ENCODE measurements around the gene SLC25A21.

SLC25A21 gene

GRCh38 chr14:36823651-36824050, 348.8 kb downstream of the SLC25A21 start:
- ATAC-seq: no peak
- TF ChIP-seq CSDC2 (CRISPR knock-in tag; IDR thresholded peaks at IDR 0.05) (no peak), SNAI2 (CRISPR knock-in tag; IDR thresholded peaks at IDR 0.05) (no peak), ZNF8 (CRISPR knock-in tag; IDR thresholded peaks at IDR 0.05) (no peak), ZFP3 (CRISPR knock-in tag; IDR thresholded peaks at IDR 0.05) (no peak), ISL1 (CRISPR knock-in tag; IDR thresholded peaks at IDR 0.05) (no peak), OSR1 (CRISPR knock-in tag; IDR thresholded peaks at IDR 0.05) (no peak), ZNF565 (CRISPR knock-in tag; conservative IDR thresholded peaks at IDR 0.05; ENCODE audit: low read depth) (no peak), RARB (CRISPR knock-in tag; IDR thresholded peaks at IDR 0.05) (no peak), ZNF70 (CRISPR knock-in tag; IDR thresholded peaks at IDR 0.05) (no peak), TOX (CRISPR knock-in tag; IDR thresholded peaks at IDR 0.05; ENCODE audit: borderline replicate concordance) (no peak), ZC3H10 (CRISPR knock-in tag; IDR thresholded peaks at IDR 0.05) (no peak), ESRRG (CRISPR knock-in tag; IDR thresholded peaks at IDR 0.05) (no peak), TCF4 (CRISPR knock-in tag; IDR thresholded peaks at IDR 0.05; ENCODE audit: borderline replicate concordance) (no peak), CREB5 (CRISPR knock-in tag; IDR thresholded peaks at IDR 0.05; ENCODE audit: low read depth) (no peak), PATZ1 (CRISPR knock-in tag; IDR thresholded peaks at IDR 0.05; ENCODE audit: borderline replicate concordance) (no peak), PPARA (CRISPR knock-in tag; IDR thresholded peaks at IDR 0.05; ENCODE audit: borderline replicate concordance) (no peak), BACH2 (CRISPR knock-in tag; IDR thresholded peaks at IDR 0.05; ENCODE audit: borderline replicate concordance) (no peak), ARNTL (CRISPR knock-in tag; IDR thresholded peaks at IDR 0.05; ENCODE audit: borderline replicate concordance, low read depth) (no peak)
- TF ChIP-seq, protein P1, sequence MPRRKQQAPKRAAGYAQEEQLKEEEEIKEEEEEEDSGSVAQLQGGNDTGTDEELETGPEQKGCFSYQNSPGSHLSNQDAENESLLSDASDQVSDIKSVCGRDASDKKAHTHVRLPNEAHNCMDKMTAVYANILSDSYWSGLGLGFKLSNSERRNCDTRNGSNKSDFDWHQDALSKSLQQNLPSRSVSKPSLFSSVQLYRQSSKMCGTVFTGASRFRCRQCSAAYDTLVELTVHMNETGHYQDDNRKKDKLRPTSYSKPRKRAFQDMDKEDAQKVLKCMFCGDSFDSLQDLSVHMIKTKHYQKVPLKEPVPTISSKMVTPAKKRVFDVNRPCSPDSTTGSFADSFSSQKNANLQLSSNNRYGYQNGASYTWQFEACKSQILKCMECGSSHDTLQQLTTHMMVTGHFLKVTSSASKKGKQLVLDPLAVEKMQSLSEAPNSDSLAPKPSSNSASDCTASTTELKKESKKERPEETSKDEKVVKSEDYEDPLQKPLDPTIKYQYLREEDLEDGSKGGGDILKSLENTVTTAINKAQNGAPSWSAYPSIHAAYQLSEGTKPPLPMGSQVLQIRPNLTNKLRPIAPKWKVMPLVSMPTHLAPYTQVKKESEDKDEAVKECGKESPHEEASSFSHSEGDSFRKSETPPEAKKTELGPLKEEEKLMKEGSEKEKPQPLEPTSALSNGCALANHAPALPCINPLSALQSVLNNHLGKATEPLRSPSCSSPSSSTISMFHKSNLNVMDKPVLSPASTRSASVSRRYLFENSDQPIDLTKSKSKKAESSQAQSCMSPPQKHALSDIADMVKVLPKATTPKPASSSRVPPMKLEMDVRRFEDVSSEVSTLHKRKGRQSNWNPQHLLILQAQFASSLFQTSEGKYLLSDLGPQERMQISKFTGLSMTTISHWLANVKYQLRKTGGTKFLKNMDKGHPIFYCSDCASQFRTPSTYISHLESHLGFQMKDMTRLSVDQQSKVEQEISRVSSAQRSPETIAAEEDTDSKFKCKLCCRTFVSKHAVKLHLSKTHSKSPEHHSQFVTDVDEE (CRISPR knock-in tag; IDR thresholded peaks at IDR 0.05): no peak

GRCh38 chr14:36822685-36823084, 349.7 kb downstream of the SLC25A21 start:
- ATAC-seq: no peak
- TF ChIP-seq ZNF70 (CRISPR knock-in tag; IDR thresholded peaks at IDR 0.05): no peak
- no peak for TF ChIP-seq ZNF565 (CRISPR knock-in tag; conservative IDR thresholded peaks at IDR 0.05; ENCODE audit: low read depth)
- TF ChIP-seq POU6F1 (CRISPR knock-in tag; IDR thresholded peaks at IDR 0.05; ENCODE audit: borderline replicate concordance, low read depth): no peak
- TF ChIP-seq CSRNP3 (CRISPR knock-in tag; IDR thresholded peaks at IDR 0.05): no peak
- TF ChIP-seq GLIS3 (CRISPR knock-in tag; IDR thresholded peaks at IDR 0.05): no peak
- no peak for TF ChIP-seq OSR1 (CRISPR knock-in tag; IDR thresholded peaks at IDR 0.05)
- no peak for TF ChIP-seq BACH2 (CRISPR knock-in tag; IDR thresholded peaks at IDR 0.05; ENCODE audit: borderline replicate concordance)
- no peak for TF ChIP-seq ZFP30 (CRISPR knock-in tag; IDR thresholded peaks at IDR 0.05)

DNA sequence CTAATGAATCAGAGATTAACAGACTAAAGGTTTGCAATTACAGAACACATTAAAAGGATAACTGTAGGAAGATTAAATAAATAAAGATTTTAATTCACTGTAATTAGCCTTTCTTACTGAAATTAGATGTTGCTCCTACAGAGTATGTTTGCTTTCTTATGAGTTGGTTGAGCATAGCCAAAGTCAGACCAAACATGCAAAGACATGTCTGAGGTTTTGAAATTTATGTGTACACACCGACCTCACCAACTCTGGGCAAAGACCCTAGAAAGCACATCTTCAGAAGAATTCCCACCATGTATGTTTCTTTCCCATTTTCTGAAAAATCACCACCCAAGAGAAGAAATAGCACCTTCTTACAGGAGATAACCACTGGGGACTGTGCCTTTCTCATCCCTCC, 351.5 kb downstream of the SLC25A21 start:
- ATAC-seq: no peak
- TF ChIP-seq PPARA (CRISPR knock-in tag; IDR thresholded peaks at IDR 0.05; ENCODE audit: borderline replicate concordance): no peak
- no peak for TF ChIP-seq PATZ1 (CRISPR knock-in tag; IDR thresholded peaks at IDR 0.05; ENCODE audit: borderline replicate concordance)
- no peak for TF ChIP-seq CSDC2 (CRISPR knock-in tag; IDR thresholded peaks at IDR 0.05)
- TF ChIP-seq ESRRG (CRISPR knock-in tag; IDR thresholded peaks at IDR 0.05): no peak
- no peak for TF ChIP-seq ZFP3 (CRISPR knock-in tag; IDR thresholded peaks at IDR 0.05)
- no peak for TF ChIP-seq ZNF8 (CRISPR knock-in tag; IDR thresholded peaks at IDR 0.05)
- no peak for TF ChIP-seq ARNTL (CRISPR knock-in tag; IDR thresholded peaks at IDR 0.05; ENCODE audit: borderline replicate concordance, low read depth)
- TF ChIP-seq CREB5 (CRISPR knock-in tag; IDR thresholded peaks at IDR 0.05; ENCODE audit: low read depth): no peak
- TF ChIP-seq CSRNP3 (CRISPR knock-in tag; IDR thresholded peaks at IDR 0.05): no peak
